ENCODE data around the gene TAAR2.
A peak's percentile ranks its signal among the peaks of the same experiment; 100 is the strongest.
"Not testable (repeated sequence)": the region's sequence is repeated elsewhere in the genome, so short reads cannot be mapped to it uniquely, and the experiment has no call there.

The TAAR2 gene

GRCh38 chr6:132650429-132650828 is 26.4 kb upstream of the TAAR2 start:
- Histone ChIP-seq H3K4me1 (ENCODE audit: insufficient read depth, poor library complexity, severe bottlenecking) (peaks cover 3% of the 10 kb centered on the region), H3K9me3 (ENCODE audit: severe bottlenecking) (no peaks in the 10 kb centered on the region), H3K27me3 (ENCODE audit: insufficient read depth, poor library complexity, severe bottlenecking) (no peaks in the 10 kb centered on the region), H3K36me3 (ENCODE audit: low read depth) (no peaks in the 10 kb centered on the region), H3K27ac (ENCODE audit: poor library complexity, severe bottlenecking) (no peak overlapping the region), H3K4me3 (ENCODE audit: severe bottlenecking) (no peak overlapping the region)
- DNase-seq (ENCODE audit: low spot score) (no peak), ATAC-seq (ENCODE audit: low read depth) (peak; percentile 49; the same call in 2 of the 3 replicates)
- no peak for TF ChIP-seq CTCF (IDR thresholded peaks at IDR 0.05; ENCODE audit: poor library complexity, severe bottlenecking)

- TF ChIP-seq CTCF (IDR thresholded peaks at IDR 0.05; ENCODE audit: poor library complexity, severe bottlenecking) = no peak
- no peak for DNase-seq (ENCODE audit: low spot score)
- Histone ChIP-seq H3K27ac (ENCODE audit: poor library complexity, severe bottlenecking) (no peak overlapping the region), H3K4me1 (ENCODE audit: insufficient read depth, poor library complexity, severe bottlenecking) (peaks cover 3% of the 10 kb centered on the region), H3K27me3 (ENCODE audit: insufficient read depth, poor library complexity, severe bottlenecking) (no peaks in the 10 kb centered on the region), H3K4me3 (ENCODE audit: severe bottlenecking) (no peak overlapping the region), H3K36me3 (ENCODE audit: low read depth) (no peaks in the 10 kb centered on the region), H3K9me3 (ENCODE audit: severe bottlenecking) (no peaks in the 10 kb centered on the region)
- ATAC-seq (ENCODE audit: low read depth) = no peak
These were observed 24.8 kb upstream of the TAAR2 start for GRCh38 chr6:132648828-132649227.

GRCh38 chr6:132648356-132648755 is 24.3 kb upstream of the TAAR2 start:
- ATAC-seq (ENCODE audit: low read depth) = peak; percentile 81
- no peak overlapping the region for H3K4me3 ChIP-seq (ENCODE audit: severe bottlenecking)
- H3K4me1 ChIP-seq (ENCODE audit: insufficient read depth, poor library complexity, severe bottlenecking) = peaks cover 3% of the 10 kb centered on the region
- no peak for TF ChIP-seq CTCF (IDR thresholded peaks at IDR 0.05; ENCODE audit: poor library complexity, severe bottlenecking)
- no peak for DNase-seq (ENCODE audit: low spot score)
- H3K27ac ChIP-seq (ENCODE audit: poor library complexity, severe bottlenecking) = no peak overlapping the region
- no peaks in the 10 kb centered on the region for H3K9me3 ChIP-seq (ENCODE audit: severe bottlenecking)
- H3K36me3 ChIP-seq (ENCODE audit: low read depth) = no peaks in the 10 kb centered on the region
- H3K27me3 ChIP-seq (ENCODE audit: insufficient read depth, poor library complexity, severe bottlenecking) = no peaks in the 10 kb centered on the region

- ATAC-seq (ENCODE audit: low read depth) = no peak
- no peaks in the 10 kb centered on the region for H3K36me3 ChIP-seq (ENCODE audit: low read depth)
- no peak overlapping the region for H3K27ac ChIP-seq (ENCODE audit: poor library complexity, severe bottlenecking)
- H3K4me3 ChIP-seq (ENCODE audit: severe bottlenecking) = no peak overlapping the region
- no peaks in the 10 kb centered on the region for H3K27me3 ChIP-seq (ENCODE audit: insufficient read depth, poor library complexity, severe bottlenecking)
- no peak for DNase-seq (ENCODE audit: low spot score)
- peaks cover 1% of the 10 kb centered on the region for H3K4me1 ChIP-seq (ENCODE audit: insufficient read depth, poor library complexity, severe bottlenecking)
- no peak for TF ChIP-seq CTCF (IDR thresholded peaks at IDR 0.05; ENCODE audit: poor library complexity, severe bottlenecking)
- no peaks in the 10 kb centered on the region for H3K9me3 ChIP-seq (ENCODE audit: severe bottlenecking)
These were observed 19.5 kb upstream of the TAAR2 start for GRCh38 chr6:132643547-132643946.

GRCh38 chr6:132637135-132637534 is 13.1 kb upstream of the TAAR2 start:
- not testable (repeated sequence) for H3K4me3 ChIP-seq (ENCODE audit: severe bottlenecking); H3K4me1 ChIP-seq (ENCODE audit: insufficient read depth, poor library complexity, severe bottlenecking); H3K27ac ChIP-seq (ENCODE audit: poor library complexity, severe bottlenecking); DNase-seq (ENCODE audit: low spot score); H3K9me3 ChIP-seq (ENCODE audit: severe bottlenecking); H3K27me3 ChIP-seq (ENCODE audit: insufficient read depth, poor library complexity, severe bottlenecking); H3K36me3 ChIP-seq (ENCODE audit: low read depth); ATAC-seq (ENCODE audit: low read depth)

- not testable (repeated sequence) for H3K27me3 ChIP-seq (ENCODE audit: insufficient read depth, poor library complexity, severe bottlenecking); H3K4me3 ChIP-seq (ENCODE audit: severe bottlenecking); ATAC-seq (ENCODE audit: low read depth); DNase-seq (ENCODE audit: low spot score); H3K36me3 ChIP-seq (ENCODE audit: low read depth); H3K4me1 ChIP-seq (ENCODE audit: insufficient read depth, poor library complexity, severe bottlenecking); H3K27ac ChIP-seq (ENCODE audit: poor library complexity, severe bottlenecking); H3K9me3 ChIP-seq (ENCODE audit: severe bottlenecking)
These were observed 11.8 kb upstream of the TAAR2 start for GRCh38 chr6:132635906-132636305.

GRCh38 chr6:132635288-132635687 is 11.2 kb upstream of the TAAR2 start:
- H3K4me3 ChIP-seq (ENCODE audit: severe bottlenecking); DNase-seq (ENCODE audit: low spot score); H3K36me3 ChIP-seq (ENCODE audit: low read depth); H3K9me3 ChIP-seq (ENCODE audit: severe bottlenecking); H3K4me1 ChIP-seq (ENCODE audit: insufficient read depth, poor library complexity, severe bottlenecking); H3K27ac ChIP-seq (ENCODE audit: poor library complexity, severe bottlenecking); ATAC-seq (ENCODE audit: low read depth); H3K27me3 ChIP-seq (ENCODE audit: insufficient read depth, poor library complexity, severe bottlenecking): not testable (repeated sequence)
